Activated CD4-positive, alpha-beta T cell treated with anti-CD3 and anti-CD28 coated beads, Interleukin-2, amount 10 ng/mL, durations not matched to agents 24 days and 14 days (primary cell): Measurements from ENCODE around the gene TINCR. TPM values are rescaled to one million over a fixed set of nuclear protein-coding genes. Genes with fewer than 3 reads are reported as not detected.

Experiments used
- DNase-seq: peaks from one replicate; pipeline ENCODE4 v3.0.0; 2022
- H3K27ac Mint-ChIP-seq: one replicate; pipeline ENCODE4 v1.8.0; 2022; ENCODE audit warnings: mild to moderate bottlenecking, mixed read lengths
- H3K27me3 Mint-ChIP-seq: one replicate; pipeline ENCODE4 v1.8.0; 2022; ENCODE audit warnings: mixed read lengths
- H3K36me3 Mint-ChIP-seq: one replicate; pipeline ENCODE4 v1.8.0; 2022; ENCODE audit warnings: low read depth, mild to moderate bottlenecking, mixed read lengths
- H3K4me1 Mint-ChIP-seq: one replicate; pipeline ENCODE4 v1.8.0; 2021; ENCODE audit warnings: mixed read lengths
- H3K4me3 Mint-ChIP-seq: one replicate; pipeline ENCODE4 v1.8.0; 2022; ENCODE audit warnings: mild to moderate bottlenecking, moderate library complexity, mixed read lengths
- H3K9me3 Mint-ChIP-seq: one replicate; pipeline ENCODE4 v1.8.0; 2021; ENCODE audit warnings: mixed read lengths
- intact Hi-C: fragments of 100-400 bp; cut with micrococcal nuclease; formaldehyde crosslinking; loops from one replicate; pipeline ENCODE4 v1.15.1; 2023
- total RNA-seq: library from RNA; stranded (reverse); gene quantifications from 2 replicates; pipeline ENCODE4 v1.2.3, GENCODE V29; 2022

The TINCR gene
- total RNA-seq, 1 donor from 2014 or later, result 0.33 TPM

DNA sequence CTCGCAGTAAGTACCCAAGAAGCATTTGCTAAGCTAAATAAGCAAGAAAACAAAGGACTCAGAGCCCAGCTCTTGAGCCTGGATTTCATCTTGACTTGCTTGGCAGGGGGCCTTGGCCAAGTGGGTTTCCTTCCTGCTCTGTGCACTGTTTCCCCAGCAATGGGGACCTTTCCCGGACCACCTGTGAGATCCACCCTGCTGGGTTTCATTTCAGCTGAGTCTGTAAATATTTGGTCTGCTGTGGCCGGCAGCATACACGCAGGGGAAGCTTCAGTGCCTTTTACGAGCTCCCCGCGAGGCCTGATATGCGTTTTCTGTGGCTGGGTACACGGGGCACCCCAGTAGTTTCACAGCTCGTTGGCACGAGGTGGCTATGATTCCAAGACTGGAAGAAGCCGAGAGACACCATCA, 12.4 kb upstream of the TINCR start:
- no peak overlapping the region for H3K27ac Mint-ChIP-seq
- H3K36me3 Mint-ChIP-seq, result no peaks in the 10 kb centered on the region
- H3K9me3 Mint-ChIP-seq, result no peaks in the 10 kb centered on the region
- H3K4me3 Mint-ChIP-seq, result no peak overlapping the region
- no peak for DNase-seq
- no peaks in the 10 kb centered on the region for H3K27me3 Mint-ChIP-seq
- intact Hi-C loops, result no loop called here
- H3K4me1 Mint-ChIP-seq, result peaks cover 7% of the 10 kb centered on the region

DNA sequence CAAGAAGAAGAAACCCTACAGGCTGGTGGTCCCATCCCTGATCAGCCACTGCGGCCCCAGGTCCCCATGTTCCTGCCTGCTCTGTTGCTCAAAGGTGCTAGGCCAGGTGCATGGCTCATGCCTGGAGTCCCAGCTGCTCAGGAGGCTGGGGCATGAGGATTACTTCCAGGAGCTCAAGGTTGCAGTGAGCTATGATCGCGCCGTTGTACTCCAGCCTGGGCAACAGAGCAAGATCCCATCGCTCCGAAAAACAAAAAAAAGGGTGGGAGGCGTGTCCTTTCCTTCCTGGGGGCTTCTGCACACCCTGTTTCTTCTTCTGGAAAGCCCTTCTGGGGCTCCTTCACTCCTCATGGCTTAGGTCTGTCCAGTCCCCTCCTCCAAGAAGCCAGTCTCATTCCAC, 11.9 kb upstream of the TINCR start:
- no peak for DNase-seq
- H3K36me3 Mint-ChIP-seq, result no peaks in the 10 kb centered on the region
- no peak overlapping the region for H3K4me3 Mint-ChIP-seq
- intact Hi-C loops, result loop anchor here (10.0 kb wide), 1 partner anchor 545 kb away; no protein-coding TSS in a partner anchor
- no peak overlapping the region for H3K27ac Mint-ChIP-seq
- H3K4me1 Mint-ChIP-seq, result peaks cover 7% of the 10 kb centered on the region
- no peaks in the 10 kb centered on the region for H3K9me3 Mint-ChIP-seq
- H3K27me3 Mint-ChIP-seq, result no peaks in the 10 kb centered on the region

DNA sequence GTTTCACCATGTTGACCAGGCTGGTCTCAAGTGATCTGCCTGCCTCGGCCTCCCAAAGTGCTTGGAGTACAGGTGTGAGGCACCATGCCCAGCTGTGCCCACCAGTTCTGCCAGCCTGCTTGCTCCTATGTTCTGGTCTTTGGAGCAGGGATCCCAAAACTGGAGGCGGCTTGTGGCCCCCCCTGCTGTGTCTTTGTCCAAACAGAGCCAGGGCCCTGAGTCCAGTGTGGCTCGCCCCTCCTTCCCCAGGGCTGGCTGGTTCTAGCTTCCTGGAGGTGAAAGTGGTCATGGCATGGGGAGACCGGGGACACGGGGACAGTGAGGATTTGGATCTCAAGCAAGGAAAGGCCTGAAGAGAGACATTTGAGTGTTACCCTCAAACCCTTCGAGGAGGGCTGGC, 11.5 kb upstream of the TINCR start:
- intact Hi-C loops, result loop anchor here (10.0 kb wide), 1 partner anchor 544 kb away; no protein-coding TSS in a partner anchor
- Mint-ChIP-seq H3K4me1 (peaks cover 7% of the 10 kb centered on the region), H3K4me3 (no peak overlapping the region)

DNA sequence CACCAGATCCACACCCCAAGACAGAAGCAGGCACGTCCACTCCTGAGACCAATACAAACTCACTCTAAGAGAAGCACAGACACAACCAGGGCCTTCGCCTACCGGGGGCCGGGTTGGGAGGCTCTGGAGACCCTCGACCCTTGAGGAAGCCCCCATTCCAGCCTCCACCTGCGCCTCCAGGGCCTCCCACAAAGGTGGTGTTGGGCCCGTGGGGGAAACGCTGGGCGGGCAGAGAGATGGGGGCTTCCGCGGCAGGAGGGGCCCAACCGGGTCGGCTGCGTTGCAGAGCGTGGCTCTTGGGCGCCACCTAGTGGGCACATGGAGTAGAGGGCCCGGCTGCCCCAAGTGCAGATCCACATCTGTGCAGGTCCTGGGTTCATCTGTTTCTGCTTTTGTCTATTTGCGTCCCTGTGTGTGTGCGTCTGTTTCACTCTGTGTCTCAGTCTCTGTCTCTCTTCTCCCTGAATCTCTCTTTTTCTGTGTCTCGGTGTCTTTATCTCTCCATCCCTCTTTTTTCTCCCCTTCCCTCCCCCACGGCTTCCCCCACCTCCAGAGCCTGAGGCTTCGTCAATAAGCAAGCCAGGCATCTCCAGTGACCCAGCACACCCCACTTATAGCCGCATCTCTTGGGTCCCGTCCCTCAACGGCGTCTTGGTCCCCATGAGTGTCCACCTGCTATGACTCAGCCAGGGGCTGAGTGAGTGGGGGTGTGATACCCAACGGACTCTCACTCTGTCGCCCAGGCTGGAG, 10.5 kb upstream of the TINCR start:
- no peak overlapping the region for H3K27ac Mint-ChIP-seq
- no peaks in the 10 kb centered on the region for H3K36me3 Mint-ChIP-seq
- no peaks in the 10 kb centered on the region for H3K9me3 Mint-ChIP-seq
- intact Hi-C loops, result loop anchor here (10.0 kb wide), 1 partner anchor 543 kb away; no protein-coding TSS in a partner anchor
- H3K27me3 Mint-ChIP-seq, result no peaks in the 10 kb centered on the region
- peak; percentile 91 for DNase-seq
- peaks cover 7% of the 10 kb centered on the region for H3K4me1 Mint-ChIP-seq
- no peak overlapping the region for H3K4me3 Mint-ChIP-seq

More for the DNA sequence above, 11.5 kb upstream of the TINCR start:
- H3K9me3 Mint-ChIP-seq, result no peaks in the 10 kb centered on the region
- no peak for DNase-seq
- H3K27me3 Mint-ChIP-seq, result no peaks in the 10 kb centered on the region
- no peak overlapping the region for H3K27ac Mint-ChIP-seq
- H3K36me3 Mint-ChIP-seq, result no peaks in the 10 kb centered on the region

DNA sequence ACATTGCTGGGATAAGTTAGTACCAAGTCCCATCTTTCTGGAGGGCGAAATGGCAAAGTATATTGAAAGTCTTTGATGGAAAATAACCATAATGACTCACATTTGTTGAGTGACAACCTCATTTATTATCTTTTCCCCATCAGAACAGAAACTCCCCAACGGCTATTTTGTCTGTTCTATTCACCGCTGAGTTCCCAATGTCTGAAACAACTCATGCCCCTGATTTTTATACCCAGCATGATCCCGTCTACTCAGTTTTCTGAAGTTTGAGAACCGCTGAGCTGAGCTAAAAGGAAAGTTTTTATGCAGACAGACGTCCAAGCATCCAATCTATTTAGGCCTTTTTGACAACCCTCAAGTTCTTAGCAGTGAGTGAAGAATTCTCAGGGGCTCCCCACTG, 7.8 kb upstream of the TINCR start:
- intact Hi-C loops, result loop anchor here (10.0 kb wide), 1 partner anchor 541 kb away; no protein-coding TSS in a partner anchor
- H3K27ac Mint-ChIP-seq, result no peak overlapping the region
- no peak overlapping the region for H3K4me3 Mint-ChIP-seq
- H3K36me3 Mint-ChIP-seq, result no peaks in the 10 kb centered on the region
- no peaks in the 10 kb centered on the region for H3K9me3 Mint-ChIP-seq
- no peak for DNase-seq
- H3K4me1 Mint-ChIP-seq, result peaks cover 7% of the 10 kb centered on the region
- H3K27me3 Mint-ChIP-seq, result no peaks in the 10 kb centered on the region

DNA sequence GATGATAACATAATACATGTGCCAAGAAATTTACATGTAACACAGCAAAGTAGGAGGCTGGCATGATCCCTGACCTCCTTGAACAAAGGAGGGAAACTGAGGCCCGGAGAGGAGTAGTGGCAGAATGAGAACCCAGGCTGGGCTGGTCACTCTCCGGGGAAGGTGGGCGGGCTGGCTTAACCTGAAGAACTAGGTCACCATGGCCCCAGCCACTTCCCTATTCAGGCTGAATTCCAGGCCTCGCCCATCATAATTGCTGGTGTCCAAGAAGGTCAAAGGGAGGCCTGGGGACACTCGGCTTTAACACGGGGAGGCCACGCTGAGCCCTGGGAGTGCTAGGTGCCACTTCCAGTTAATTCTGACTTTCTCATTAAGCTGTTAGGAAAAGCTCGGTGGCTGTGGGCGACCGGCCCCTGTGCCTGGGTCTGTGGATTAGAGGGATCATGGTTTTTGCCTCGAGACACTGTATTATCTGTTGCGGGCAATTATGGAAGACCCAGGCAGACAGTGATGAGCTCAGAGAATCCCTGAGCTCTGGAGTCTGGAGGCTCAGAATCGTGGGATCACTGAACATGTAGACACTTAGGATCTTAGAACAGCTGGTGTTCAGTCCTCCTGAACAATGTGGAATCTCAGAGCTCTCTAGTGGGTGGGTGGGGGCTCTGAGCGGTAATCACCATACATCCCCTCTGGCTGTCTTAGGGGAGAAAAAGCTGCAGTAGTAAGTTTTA, 5.0 kb upstream of the TINCR start:
- Mint-ChIP-seq H3K27ac (no peak overlapping the region), H3K4me1 (peaks cover 2% of the 10 kb centered on the region), H3K4me3 (no peak overlapping the region), H3K36me3 (no peaks in the 10 kb centered on the region), H3K9me3 (no peaks in the 10 kb centered on the region), H3K27me3 (no peaks in the 10 kb centered on the region)
- DNase-seq, result no peak
- intact Hi-C loops, result loop anchor here (10.0 kb wide), 1 partner anchor 538 kb away; no protein-coding TSS in a partner anchor

DNA sequence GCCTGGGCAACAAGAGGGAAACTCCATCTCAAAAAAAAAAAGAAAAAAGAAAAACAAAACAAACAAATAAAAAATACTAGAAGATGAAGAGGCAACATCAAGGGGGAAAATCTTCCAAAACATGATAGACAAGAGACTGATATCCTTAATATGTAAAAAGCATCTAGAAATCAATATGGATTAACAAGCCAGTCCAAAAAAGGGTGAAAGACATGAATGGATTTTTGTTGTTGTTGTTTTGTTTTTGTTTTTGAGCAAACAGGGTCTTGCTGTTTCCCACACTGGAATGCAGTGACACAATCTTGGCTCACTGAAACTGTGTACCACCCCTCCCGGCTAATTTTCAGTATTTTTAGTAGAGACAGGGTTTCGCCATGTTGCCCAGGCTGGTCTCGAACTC, 4.0 kb upstream of the TINCR start:
- H3K4me3 Mint-ChIP-seq, result no peak overlapping the region
- DNase-seq, result no peak
- H3K9me3 Mint-ChIP-seq, result no peaks in the 10 kb centered on the region
- H3K27ac Mint-ChIP-seq, result no peak overlapping the region
- intact Hi-C loops, result loop anchor here (10.0 kb wide), 1 partner anchor 537 kb away; no protein-coding TSS in a partner anchor
- no peaks in the 10 kb centered on the region for H3K4me1 Mint-ChIP-seq
- H3K27me3 Mint-ChIP-seq, result no peaks in the 10 kb centered on the region
- no peaks in the 10 kb centered on the region for H3K36me3 Mint-ChIP-seq

DNA sequence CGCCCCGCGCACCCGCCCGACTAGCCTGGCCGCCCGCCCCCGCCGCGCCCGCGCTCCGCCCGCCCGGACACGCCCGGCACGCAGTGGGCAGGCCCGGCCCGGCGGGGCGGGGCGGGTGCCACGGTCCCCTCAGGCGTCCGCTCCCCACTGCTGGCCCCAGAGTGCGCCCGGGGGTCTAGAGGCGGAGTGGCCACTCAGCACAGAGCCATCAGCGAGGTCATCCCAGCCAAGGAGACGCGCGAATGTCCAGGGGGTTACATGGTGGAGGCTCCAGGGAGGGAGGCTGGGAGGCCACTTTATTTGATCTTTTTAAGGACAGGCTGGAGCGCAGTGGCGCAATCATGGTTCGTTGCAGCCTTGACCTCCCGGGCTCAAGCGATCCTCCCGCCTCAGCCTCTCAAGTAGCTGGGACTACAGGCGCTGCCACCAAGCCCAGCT, 236 bp upstream of the TINCR start:
- H3K9me3 Mint-ChIP-seq, result no peaks in the 10 kb centered on the region
- H3K4me3 Mint-ChIP-seq, result no peak overlapping the region
- H3K36me3 Mint-ChIP-seq, result no peaks in the 10 kb centered on the region
- no peaks in the 10 kb centered on the region for H3K27me3 Mint-ChIP-seq
- H3K4me1 Mint-ChIP-seq, result no peaks in the 10 kb centered on the region
- no peak for DNase-seq
- intact Hi-C loops, result no loop called here
- H3K27ac Mint-ChIP-seq, result no peak overlapping the region

DNA sequence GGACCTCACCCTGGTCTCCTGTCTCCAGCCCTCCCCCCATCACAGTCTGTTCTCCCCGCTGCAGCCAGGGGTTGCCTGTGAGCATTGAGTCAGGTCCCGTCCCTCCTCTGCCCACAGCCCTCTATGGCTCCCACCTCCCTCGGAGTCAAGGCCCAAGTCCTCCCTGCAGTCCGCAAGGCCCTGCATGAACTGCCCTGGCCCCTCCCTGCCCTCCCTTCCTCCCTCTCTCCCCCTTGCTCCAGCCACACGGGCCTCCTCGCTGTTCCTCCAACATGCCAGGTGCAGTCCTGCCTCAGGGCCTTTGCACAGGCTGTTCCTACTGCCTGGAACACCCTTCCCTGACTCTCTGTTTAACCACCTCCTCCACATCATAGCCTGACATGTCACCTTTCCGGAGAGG, 2.8 kb downstream of the TINCR start:
- Mint-ChIP-seq H3K27me3 (no peaks in the 10 kb centered on the region), H3K36me3 (no peaks in the 10 kb centered on the region), H3K27ac (no peak overlapping the region), H3K4me1 (no peaks in the 10 kb centered on the region), H3K4me3 (no peak overlapping the region), H3K9me3 (no peaks in the 10 kb centered on the region)
- DNase-seq, result no peak
- intact Hi-C loops, result no loop called here

DNA sequence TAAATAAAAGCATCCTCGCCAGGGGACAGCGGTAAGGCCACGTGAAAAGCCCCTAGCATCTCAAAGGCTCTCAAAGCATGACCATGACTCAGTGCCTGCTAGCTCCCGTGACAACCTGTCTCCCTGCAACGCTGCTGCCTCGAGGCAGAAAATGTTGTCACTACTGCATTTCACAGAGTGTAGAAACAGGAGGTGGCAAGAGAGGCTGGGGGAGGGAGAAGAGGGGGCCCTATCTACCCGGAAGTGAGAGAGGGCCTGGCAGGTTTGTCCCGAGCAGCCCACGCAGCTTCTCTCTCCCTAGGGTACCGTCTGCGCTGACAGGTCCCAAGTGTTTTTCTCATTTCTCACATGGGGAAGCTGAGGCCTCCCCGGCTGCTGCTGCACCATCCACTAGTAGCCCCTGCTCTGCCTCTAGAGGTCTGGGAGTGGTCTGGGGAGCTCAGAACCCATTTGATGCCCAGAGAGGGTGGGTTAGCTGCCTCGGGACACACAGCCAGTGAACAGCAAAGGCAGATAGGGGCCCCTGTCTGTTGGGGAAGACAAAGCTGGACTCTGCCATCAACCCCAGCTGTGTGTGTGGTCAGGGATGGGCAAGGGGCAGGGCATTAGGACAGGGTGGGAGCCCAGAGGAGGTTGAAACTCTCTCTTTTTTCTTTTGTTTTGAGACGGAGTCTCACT, 3.7 kb downstream of the TINCR start:
- no peak for DNase-seq
- H3K4me1 Mint-ChIP-seq, result no peaks in the 10 kb centered on the region
- no peaks in the 10 kb centered on the region for H3K36me3 Mint-ChIP-seq
- intact Hi-C loops, result no loop called here
- H3K27me3 Mint-ChIP-seq, result no peaks in the 10 kb centered on the region
- no peaks in the 10 kb centered on the region for H3K9me3 Mint-ChIP-seq
- no peak overlapping the region for H3K27ac Mint-ChIP-seq
- no peak overlapping the region for H3K4me3 Mint-ChIP-seq

DNA sequence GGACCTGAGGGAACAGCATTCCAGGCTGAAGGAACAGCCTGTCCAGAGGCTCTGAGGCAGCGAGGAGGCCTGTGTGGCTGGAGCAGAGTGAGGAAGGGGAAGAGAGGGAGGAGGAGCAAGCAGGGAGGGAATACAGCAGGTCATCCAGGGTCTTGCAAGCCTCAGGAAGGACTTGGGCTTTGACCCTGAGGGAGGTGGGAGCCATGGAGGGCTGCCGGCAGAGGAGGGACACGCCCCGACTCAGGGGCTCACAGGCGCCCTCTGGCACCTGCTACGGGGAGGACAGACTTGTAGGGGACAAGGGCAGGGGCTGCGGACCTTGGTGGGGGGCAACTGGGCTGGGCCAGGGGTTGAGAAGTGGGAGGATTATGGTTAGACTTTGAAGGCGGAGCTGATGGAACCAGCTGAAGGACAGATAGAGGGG, 4.7 kb downstream of the TINCR start:
- Mint-ChIP-seq H3K4me3 (no peak overlapping the region), H3K36me3 (no peaks in the 10 kb centered on the region), H3K9me3 (no peaks in the 10 kb centered on the region), H3K4me1 (no peaks in the 10 kb centered on the region), H3K27ac (no peak overlapping the region), H3K27me3 (peaks cover 2% of the 10 kb centered on the region)
- no peak for DNase-seq
- intact Hi-C loops, result no loop called here

DNA sequence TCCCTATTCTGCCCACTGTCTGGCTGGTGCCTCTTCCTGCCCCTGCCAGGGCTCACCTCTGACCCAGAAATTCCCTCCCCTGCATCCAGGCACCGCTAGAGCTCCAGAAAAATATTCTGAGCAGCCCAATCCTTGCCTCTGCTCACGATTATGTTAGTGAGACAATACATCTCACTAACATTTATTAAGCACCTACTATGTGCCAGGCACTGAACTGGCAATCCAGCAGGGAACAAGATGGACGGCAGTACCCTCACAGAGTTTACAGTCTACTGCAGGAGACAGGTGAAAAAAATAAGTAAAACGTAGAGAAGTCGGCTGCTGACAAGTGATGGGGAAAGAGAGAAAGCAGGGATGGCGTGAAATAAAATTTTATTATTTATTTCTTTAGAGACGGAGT, 5.5 kb downstream of the TINCR start:
- Mint-ChIP-seq H3K9me3 (no peaks in the 10 kb centered on the region), H3K4me3 (no peak overlapping the region), H3K27ac (no peak overlapping the region), H3K27me3 (peaks cover 2% of the 10 kb centered on the region), H3K36me3 (no peaks in the 10 kb centered on the region), H3K4me1 (no peaks in the 10 kb centered on the region)
- intact Hi-C loops, result no loop called here
- DNase-seq, result no peak

DNA sequence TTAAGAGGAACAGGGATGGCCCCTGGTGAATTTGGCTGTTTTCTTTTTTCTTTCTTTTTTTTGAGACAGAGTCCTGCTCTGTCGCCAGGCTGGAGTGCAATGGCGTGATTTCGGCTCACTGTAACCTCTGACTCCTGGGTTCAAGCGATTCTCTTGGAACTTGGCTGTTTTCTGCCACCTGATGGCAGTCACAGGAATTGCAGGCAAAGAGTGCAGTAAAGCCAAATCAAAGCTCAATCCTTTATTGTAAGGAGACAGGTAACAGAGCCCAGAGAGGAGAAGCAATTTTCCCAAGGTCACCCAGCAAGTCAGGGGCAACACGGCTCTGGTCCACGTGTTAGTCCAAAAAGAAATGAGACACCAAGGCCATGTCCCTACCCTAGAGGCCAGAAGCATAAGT, 6.2 kb downstream of the TINCR start:
- Mint-ChIP-seq H3K4me1 (no peaks in the 10 kb centered on the region), H3K4me3 (no peak overlapping the region), H3K27ac (no peak overlapping the region), H3K27me3 (peaks cover 3% of the 10 kb centered on the region), H3K36me3 (no peaks in the 10 kb centered on the region), H3K9me3 (no peaks in the 10 kb centered on the region)
- no peak for DNase-seq
- intact Hi-C loops, result no loop called here

DNA sequence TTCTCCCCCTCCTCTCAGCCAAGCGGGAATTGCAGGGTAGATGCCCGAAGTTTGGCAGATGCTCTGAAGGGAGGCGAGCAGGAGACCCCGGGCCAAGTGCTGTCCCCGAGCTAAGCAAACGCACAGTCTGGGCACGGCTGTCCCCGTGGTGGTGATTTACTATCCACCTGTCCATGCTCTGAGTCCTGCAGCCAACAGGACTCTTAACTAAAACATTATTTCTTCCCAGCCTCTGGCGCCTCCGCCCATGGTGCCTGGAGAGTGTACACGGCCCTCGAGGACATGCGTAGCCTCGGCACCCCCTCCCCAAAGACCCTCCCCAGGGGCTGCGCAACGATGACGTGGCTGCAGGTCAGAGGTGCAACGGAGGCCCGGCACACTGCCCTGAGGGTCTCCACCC, 7.6 kb downstream of the TINCR start:
- no peak for DNase-seq
- Mint-ChIP-seq H3K36me3 (no peaks in the 10 kb centered on the region), H3K9me3 (no peaks in the 10 kb centered on the region), H3K27me3 (peaks cover 3% of the 10 kb centered on the region), H3K4me1 (no peaks in the 10 kb centered on the region), H3K4me3 (no peak overlapping the region), H3K27ac (no peak overlapping the region)
- intact Hi-C loops, result no loop called here
